IMR-90 (cell line): ENCODE data around the gene OGT. TPM values are rescaled to one million over a fixed set of nuclear protein-coding genes. Genes with fewer than 3 reads are reported as not detected.

Experiments used
- ATAC-seq: fragments of 200-7000 bp; cut with Tn5 transposase; 2 replicates; pipeline ENCODE4 v1.9.1; 2020; ENCODE audit warnings: low read depth, mild to moderate bottlenecking, moderate library complexity
- BruUV-seq: library from RNA; stranded (reverse); fragments of 400-500 nt; replicated peaks from 2 replicates; lab custom pipeline; 2021; lab: Mats Ljungman, UMichigan
- CTCF ChIA-PET: fragments of 300-600 bp; formaldehyde crosslinking; extraction: SDS; loops from one replicate; lab custom pipeline; 2021; ENCODE audit warnings: antibody characterized with exemption; lab: Yijun Ruan, JAX
- POLR2A ChIA-PET: fragments of 300-600 bp; sonication (Branson Sonifier 250); formaldehyde crosslinking; loops from one replicate; lab custom pipeline; 2022; ENCODE audit warnings: antibody characterized with exemption; ENCODE audit not compliant: unreplicated experiment; lab: Charles Lee
- DNase-seq: peaks from one replicate; pipeline ENCODE4 v3.0.0; 2013
- H2AFZ ChIP-seq: replicated peaks from 2 replicates; pipeline ENCODE3; 2013; ENCODE audit warnings: low read length, mild to moderate bottlenecking; ENCODE audit not compliant: poor library complexity
- H2AK5ac ChIP-seq: 2 replicates; pipeline ENCODE4 v1.6.1; 2013; ENCODE audit warnings: low read depth, low read length, inconsistent platforms
- H2AK9ac ChIP-seq: replicated peaks from 2 replicates; pipeline ENCODE3; 2013; ENCODE audit warnings: mild to moderate bottlenecking, low read depth, low read length, moderate library complexity; ENCODE audit not compliant: poor library complexity
- H2BK120ac ChIP-seq: 2 replicates; pipeline ENCODE4 v1.6.1; 2013; ENCODE audit warnings: low read depth, low read length, inconsistent platforms
- H2BK15ac ChIP-seq: 3 replicates; pipeline ENCODE4 v1.6.1; 2013; ENCODE audit warnings: low read depth, low read length, inconsistent platforms
- H2BK20ac ChIP-seq: 2 replicates; pipeline ENCODE4 v1.6.1; 2013; ENCODE audit warnings: low read depth, mild to moderate bottlenecking, inconsistent platforms, low read length, moderate library complexity
- H2BK5ac ChIP-seq: 2 replicates; pipeline ENCODE4 v1.6.1; 2013; ENCODE audit warnings: mild to moderate bottlenecking, low read depth, low read length, inconsistent platforms; ENCODE audit not compliant: poor library complexity, severe bottlenecking
- H3K14ac ChIP-seq: replicated peaks from 2 replicates; pipeline ENCODE4 v1.6.1; 2013; ENCODE audit warnings: low read depth, low read length, inconsistent platforms
- H3K18ac ChIP-seq: 2 replicates; pipeline ENCODE4 v1.6.1; 2013; ENCODE audit warnings: low read depth, low read length, control low read depth
- H3K23ac ChIP-seq: 2 replicates; pipeline ENCODE4 v1.6.1; 2013; ENCODE audit warnings: low read depth, low read length, inconsistent platforms
- H3K27ac ChIP-seq: 2 replicates; pipeline ENCODE4 v1.5.1; 2013; ENCODE audit warnings: mild to moderate bottlenecking, control low read depth, low read length; ENCODE audit not compliant: insufficient read depth
- H3K27me3 ChIP-seq: 2 replicates; pipeline ENCODE4 v1.6.1; 2013; ENCODE audit warnings: low read length; ENCODE audit not compliant: control insufficient read depth, insufficient read depth
- H3K36me3 ChIP-seq: 2 replicates; pipeline ENCODE4 v1.6.1; 2013; ENCODE audit warnings: low read length, mixed read lengths; ENCODE audit not compliant: control insufficient read depth, insufficient read depth
- H3K4ac ChIP-seq: 2 replicates; pipeline ENCODE4 v1.6.1; 2013; ENCODE audit warnings: low read depth, low read length, inconsistent platforms
- H3K4me1 ChIP-seq: 2 replicates; pipeline ENCODE4 v1.6.1; 2013; ENCODE audit warnings: low read length, mixed read lengths; ENCODE audit not compliant: control insufficient read depth, insufficient read depth
- H3K4me2 ChIP-seq: 2 replicates; pipeline ENCODE4 v1.6.1; 2013; ENCODE audit warnings: low read depth, mild to moderate bottlenecking, control low read depth, low read length, moderate library complexity
- H3K4me3 ChIP-seq: 2 replicates; pipeline ENCODE4 v1.5.1; 2013; ENCODE audit warnings: low read depth, mild to moderate bottlenecking, control low read depth, low read length, moderate library complexity; ENCODE audit not compliant: insufficient read depth
- H3K56ac ChIP-seq: 2 replicates; pipeline ENCODE4 v1.6.1; 2013; ENCODE audit warnings: low read length, inconsistent platforms; ENCODE audit not compliant: insufficient read depth; ENCODE audit errors: extremely low read depth
- H3K79me1 ChIP-seq, 2 experiments: 2 replicates each; pipeline ENCODE4 v1.6.1; 2013; ENCODE audit warnings: low read length in 2 of 2, inconsistent platforms in 1 of 2, low read depth in 1 of 2
- H3K9ac ChIP-seq: 2 replicates; pipeline ENCODE4 v1.6.1; 2013; ENCODE audit warnings: low read depth, low read length, control low read depth
- H3K9me1 ChIP-seq: 2 replicates; pipeline ENCODE4 v1.6.1; 2013; ENCODE audit warnings: low read length, inconsistent platforms; ENCODE audit not compliant: insufficient read depth
- H3K9me3 ChIP-seq: 2 replicates; pipeline ENCODE4 v1.6.1; 2013; ENCODE audit warnings: low read length; ENCODE audit not compliant: control insufficient read depth, insufficient read depth
- H4K20me1 ChIP-seq: 2 replicates; pipeline ENCODE4 v1.6.1; 2013; ENCODE audit warnings: low read length, inconsistent platforms; ENCODE audit not compliant: insufficient read depth
- H4K5ac ChIP-seq: 2 replicates; pipeline ENCODE4 v1.6.1; 2013; ENCODE audit warnings: mild to moderate bottlenecking, low read depth, low read length, control low read depth
- H4K8ac ChIP-seq, 2 experiments: 2 replicates each; pipeline ENCODE4 v1.6.1; 2013; ENCODE audit warnings: low read depth in 2 of 2, low read length in 2 of 2, control low read depth in 1 of 2, inconsistent platforms in 1 of 2
- H4K91ac ChIP-seq: 2 replicates; pipeline ENCODE4 v1.6.1; 2013; ENCODE audit warnings: low read depth, low read length, inconsistent platforms; ENCODE audit not compliant: insufficient read depth
- MAZ ChIP-seq: IDR thresholded peaks from 2 replicates; pipeline ENCODE4 v1.6.1; 2012; ENCODE audit warnings: low read depth, mild to moderate bottlenecking, low read length, improper control_type of control experiment, moderate library complexity, borderline replicate concordance
- WGBS, 2 experiments: methylation state at CpG; one replicate each; pipeline versions ENCODE4 v1.1.5 to v1.1.7; 2013; ENCODE audit warnings: missing lambda C conversion rate in 2 of 2; ENCODE audit not compliant: insufficient read length in 1 of 2; ENCODE audit errors: extremely low coverage in 2 of 2; 5-methylcytosine and 5-hydroxymethylcytosine counted together
- dilution Hi-C: fragments of 300-500 bp; cut with HindIII; formaldehyde crosslinking; loops from one replicate; pipeline ENCODE4 v1.14.3; 2018; ENCODE audit warnings: low sequenced_read_pairs; ENCODE audit not compliant: unreplicated experiment
- in situ Hi-C: fragments of 300-500 bp; cut with MboI; formaldehyde crosslinking; loops from 3 replicates; pipeline ENCODE4 v1.14.3; 2019; ENCODE audit warnings: low sequenced_read_pairs, inconsistent platforms, mixed read lengths
- intact Hi-C: fragments of 100-400 bp; cut with micrococcal nuclease; formaldehyde crosslinking; loops from 2 replicates; pipeline ENCODE4 v1.10.0; 2022
- polyA plus RNA-seq, 3 experiments: library from polyadenylated mRNA; depleted of rRNA; stranded (reverse); fragments of >200 nt; gene quantifications; 2 replicates each; pipeline ENCODE4 v1.2.3, GENCODE V29; 2012; ENCODE audit warnings: low replicate concordance in 1 of 3
- total RNA-seq: library from RNA; depleted of rRNA; stranded (reverse); fragments of >200 nt; gene quantifications from 2 replicates; pipeline ENCODE4 v1.2.3, GENCODE V29; 2012
- TF ChIP-seq, protein P1 (sequence below): fragments of 150-350 bp; IDR thresholded peaks from 2 replicates; pipeline ENCODE4 v1.6.1; 2017; ENCODE audit warnings: mild to moderate bottlenecking, antibody characterized with exemption, low read length, low read depth

The OGT gene
- total and polyA plus RNA-seq, 2 of the 4 experiments (the other 2 are of a cell fraction) = 80.7 to 113 TPM

DNA sequence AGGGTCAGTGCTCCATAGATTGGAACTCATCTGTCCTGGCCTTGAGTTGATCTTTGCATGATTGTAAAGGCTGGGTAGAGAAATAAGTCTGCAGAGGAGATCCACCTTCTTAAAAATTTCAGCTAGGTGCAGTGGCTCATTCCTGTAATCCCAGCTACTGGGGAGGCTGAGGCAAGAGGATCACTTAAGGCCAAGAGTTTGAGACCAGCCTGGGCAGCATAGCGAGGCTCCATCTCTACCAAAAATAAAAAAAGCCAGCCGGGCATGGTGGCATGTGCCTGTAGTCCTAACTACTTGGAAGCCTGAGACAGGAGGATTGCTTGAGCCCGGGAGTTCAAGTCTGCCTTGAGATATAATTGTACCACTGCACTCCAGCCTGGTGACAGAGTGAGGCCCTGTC is 85.9 kb downstream of the OGT start:
- no peaks in the 10 kb centered on the region for H3K79me1 ChIP-seq
- H3K9ac ChIP-seq = no peak overlapping the region
- no peak overlapping the region for H2AK5ac ChIP-seq
- H2BK120ac ChIP-seq = no peak overlapping the region
- no peak overlapping the region for H4K5ac ChIP-seq
- no peaks in the 10 kb centered on the region; the same call in 1 of the 2 replicates for H3K36me3 ChIP-seq
- no peaks in the 10 kb centered on the region; the same call in 1 of the 2 replicates for H3K4me1 ChIP-seq
- no peak overlapping the region for H2BK15ac ChIP-seq
- no peak overlapping the region for H4K8ac ChIP-seq
- no CpG with 5 or more reads among the region's 3 CpGs for WGBS, 2 experiments
- ChIA-PET POLR2A (no interaction called here), CTCF (no interaction called here)
- H4K91ac ChIP-seq = no peak overlapping the region
- intact Hi-C loops (no loop called here), dilution Hi-C loops (no loop called here), in situ Hi-C loops (no loop called here)
- H2AK9ac ChIP-seq = no peak overlapping the region
- no peak overlapping the region for H2BK20ac ChIP-seq
- H3K27ac ChIP-seq = no peak overlapping the region
- H3K9me1 ChIP-seq = no peaks in the 10 kb centered on the region
- H3K18ac ChIP-seq = no peak overlapping the region
- H2BK5ac ChIP-seq = no peak overlapping the region
- H3K56ac ChIP-seq = no peak overlapping the region
- BruUV-seq = no TSS peak
- ATAC-seq = no peak
- no peak for DNase-seq
- H3K4me2 ChIP-seq = no peak overlapping the region
- no peak overlapping the region for H2AFZ ChIP-seq
- no peak overlapping the region for H3K4ac ChIP-seq
- TF ChIP-seq, protein P1, sequence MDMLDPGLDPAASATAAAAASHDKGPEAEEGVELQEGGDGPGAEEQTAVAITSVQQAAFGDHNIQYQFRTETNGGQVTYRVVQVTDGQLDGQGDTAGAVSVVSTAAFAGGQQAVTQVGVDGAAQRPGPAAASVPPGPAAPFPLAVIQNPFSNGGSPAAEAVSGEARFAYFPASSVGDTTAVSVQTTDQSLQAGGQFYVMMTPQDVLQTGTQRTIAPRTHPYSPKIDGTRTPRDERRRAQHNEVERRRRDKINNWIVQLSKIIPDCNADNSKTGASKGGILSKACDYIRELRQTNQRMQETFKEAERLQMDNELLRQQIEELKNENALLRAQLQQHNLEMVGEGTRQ = no peak
- TF ChIP-seq MAZ = no peak
- no peaks in the 10 kb centered on the region for H4K20me1 ChIP-seq
- no peak overlapping the region for H3K4me3 ChIP-seq
- peaks cover 3% of the 10 kb centered on the region; the same call in 1 of the 2 replicates for H3K27me3 ChIP-seq
- no peaks in the 10 kb centered on the region; the same call in 1 of the 2 replicates for H3K9me3 ChIP-seq
- no peak overlapping the region for H3K14ac ChIP-seq
- H3K23ac ChIP-seq = no peak overlapping the region
